DMS 273 treated with DMSO at 0.1 percent for 48 hours (cell line): ENCODE results near the gene RBM15B.

Experiments used
- DNase-seq: peaks from one replicate; lab custom pipeline; 2025; lab: John Stamatoyannopoulos, UW

Gene RBM15B

GRCh38 chr3:51391566-51392354, 675 bp downstream of the RBM15B start:
- no peak for DNase-seq

- no peak for DNase-seq
Measured at GRCh38 chr3:51392355-51393133, 1.5 kb downstream of the RBM15B start.

DNA sequence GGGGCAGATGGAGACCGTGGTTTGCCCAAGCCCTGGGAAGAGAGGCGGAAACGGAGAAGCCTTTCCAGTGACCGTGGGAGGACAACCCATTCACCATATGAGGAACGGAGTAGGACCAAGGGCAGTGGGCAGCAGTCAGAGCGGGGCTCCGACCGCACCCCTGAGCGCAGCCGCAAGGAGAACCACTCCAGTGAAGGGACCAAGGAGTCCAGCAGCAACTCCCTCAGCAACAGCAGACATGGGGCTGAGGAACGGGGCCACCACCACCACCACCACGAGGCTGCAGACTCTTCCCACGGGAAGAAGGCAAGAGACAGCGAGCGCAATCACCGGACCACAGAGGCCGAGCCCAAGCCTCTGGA, 2.0 kb downstream of the RBM15B start:
- DNase-seq: no peak

DNA sequence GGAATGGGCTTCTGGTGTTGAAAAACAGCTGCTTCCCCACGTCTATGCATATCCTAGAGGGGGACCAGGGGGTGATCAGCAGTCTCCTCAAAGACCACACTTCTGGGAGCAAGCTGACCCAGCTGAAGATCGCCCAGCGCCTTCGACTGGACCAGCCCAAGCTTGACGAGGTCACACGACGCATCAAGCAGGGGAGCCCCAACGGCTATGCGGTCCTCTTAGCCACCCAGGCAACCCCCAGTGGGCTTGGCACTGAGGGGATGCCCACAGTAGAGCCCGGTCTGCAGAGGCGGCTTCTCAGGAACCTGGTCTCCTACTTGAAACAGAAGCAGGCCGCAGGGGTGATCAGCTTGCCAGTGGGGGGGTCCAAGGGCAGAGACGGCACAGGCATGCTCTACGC, 2.5 kb downstream of the RBM15B start:
- no peak for DNase-seq

DNA sequence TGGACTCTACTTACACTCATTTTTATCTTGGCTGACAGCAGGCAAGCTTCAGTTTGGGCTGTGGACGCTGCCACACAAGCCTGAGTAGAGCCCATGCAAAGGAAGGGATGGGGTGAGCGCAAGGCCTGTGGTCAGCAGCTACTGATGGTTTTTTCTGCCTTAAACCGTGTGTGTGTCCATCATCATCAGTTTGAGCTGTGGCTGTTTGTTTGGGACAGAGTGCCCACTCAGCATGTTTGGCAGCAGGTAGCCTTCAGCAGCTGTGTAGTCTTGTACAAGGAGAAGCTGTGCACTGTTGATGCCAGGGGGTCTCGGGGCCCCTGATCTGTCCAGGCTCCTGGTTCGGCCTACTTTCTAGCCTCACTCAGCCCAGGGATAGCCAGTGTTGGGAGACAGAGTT, 3.5 kb downstream of the RBM15B start:
- no peak for DNase-seq

DNA sequence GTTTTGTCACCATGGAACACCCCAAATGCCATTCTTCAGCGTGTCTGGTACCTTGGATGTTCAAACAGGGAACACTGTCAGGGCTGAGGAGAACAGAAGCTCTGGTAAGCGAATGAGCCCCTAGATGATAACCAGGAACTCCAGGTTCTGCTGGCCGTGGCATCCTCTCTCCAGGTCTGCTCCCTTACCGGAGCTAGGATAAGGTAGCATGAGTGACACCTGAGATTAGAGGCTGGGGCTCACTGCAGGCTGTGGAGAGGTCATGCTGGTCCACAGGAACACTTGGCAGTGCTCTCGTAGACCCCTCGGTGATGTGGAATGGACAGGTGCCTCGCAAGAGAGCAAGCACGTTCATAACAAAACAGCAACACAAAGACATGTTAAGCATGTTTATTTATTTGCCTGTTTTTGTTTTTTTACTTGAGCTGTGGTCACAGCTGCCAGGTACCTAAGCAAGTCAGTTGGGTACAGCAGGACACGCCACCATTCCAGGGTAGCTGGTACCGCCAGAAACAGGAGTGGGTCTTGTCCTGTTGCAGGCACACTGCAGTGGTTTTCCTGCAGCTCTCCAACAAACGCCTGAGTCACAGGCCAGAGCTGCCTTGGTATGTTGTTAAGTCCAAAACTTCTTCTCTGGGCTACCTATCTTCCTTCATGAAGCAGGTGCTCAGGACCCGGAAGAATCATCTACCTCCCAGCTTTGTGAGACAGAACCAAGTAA, 4.6 kb downstream of the RBM15B start:
- no peak for DNase-seq

- no peak for DNase-seq
Measured at GRCh38 chr3:51396401-51396800, 5.3 kb downstream of the RBM15B start.

- DNase-seq: no peak
Measured at GRCh38 chr3:51397392-51397791, 6.3 kb downstream of the RBM15B start.

DNA sequence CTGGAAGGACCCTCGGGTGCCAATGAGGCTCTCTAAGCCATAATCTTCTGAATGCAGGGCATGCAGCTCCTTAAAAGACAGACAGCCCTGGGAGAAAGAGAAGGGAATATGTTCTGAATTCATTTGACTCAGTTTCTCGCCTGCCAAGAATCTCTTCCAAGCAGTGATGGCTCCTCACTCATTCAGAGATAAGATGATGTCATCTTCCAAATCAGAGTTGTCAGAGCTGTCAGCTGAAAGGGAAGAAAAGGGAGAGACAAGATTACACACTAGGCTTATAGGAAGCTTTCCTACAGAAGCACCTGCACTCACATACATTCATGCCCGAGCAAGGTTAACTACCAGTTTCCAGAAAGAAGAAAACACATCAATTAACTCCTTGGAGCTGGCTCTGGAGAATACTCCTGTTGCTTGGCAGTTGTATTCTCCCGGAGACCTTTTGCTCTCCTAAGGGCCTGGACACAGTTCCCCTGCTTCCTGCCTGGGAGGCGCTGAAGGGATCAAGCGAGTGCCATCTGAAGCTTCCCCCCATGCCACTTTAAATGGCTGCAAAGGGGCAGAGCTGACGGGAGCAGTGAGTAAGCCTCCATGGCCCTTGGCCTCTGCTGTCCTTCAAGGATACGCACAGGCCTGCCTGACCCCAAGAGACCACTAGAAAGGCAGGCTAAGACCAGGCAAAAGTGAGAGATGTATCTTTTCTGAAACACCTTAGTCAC, 7.7 kb downstream of the RBM15B start:
- no peak for DNase-seq

DNA sequence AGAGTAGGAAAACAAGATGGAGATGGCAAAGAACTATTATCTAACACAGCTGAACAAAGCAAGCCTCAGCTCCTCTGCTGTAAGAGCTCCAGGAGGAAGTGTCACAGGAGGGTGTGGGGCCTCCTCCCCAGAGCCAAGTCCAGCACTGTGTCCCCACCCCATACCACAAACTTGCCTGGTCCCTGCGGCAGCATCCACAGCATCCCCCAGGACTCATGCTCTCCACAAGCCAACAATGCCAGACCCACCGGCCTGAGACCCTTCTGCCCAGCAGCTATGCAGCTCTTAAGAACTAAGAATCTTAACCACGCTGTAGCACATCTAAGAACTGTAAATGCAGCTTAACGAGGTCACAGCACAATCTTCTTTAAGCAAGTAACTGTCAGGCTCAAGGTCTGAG, 9.1 kb downstream of the RBM15B start:
- no peak for DNase-seq

DNA sequence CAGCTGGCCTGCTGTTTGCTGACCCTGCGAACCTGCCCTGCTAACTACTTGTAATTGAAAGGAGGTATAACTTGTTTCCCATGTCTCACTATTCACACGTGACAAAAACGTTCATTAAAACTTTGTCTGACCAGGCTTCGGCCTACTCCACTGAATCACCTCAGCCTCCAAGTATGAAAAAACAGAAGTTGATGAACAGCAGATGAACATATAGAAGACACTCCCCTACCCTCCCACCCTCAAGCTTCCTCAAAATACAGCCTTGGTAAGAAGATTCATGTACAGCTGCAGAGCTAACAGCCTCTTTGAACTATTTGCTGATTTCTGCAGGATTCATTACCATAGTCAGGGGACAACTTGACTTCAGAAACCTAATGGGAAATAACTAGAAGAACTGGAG, 10.7 kb downstream of the RBM15B start:
- no peak for DNase-seq

- DNase-seq: no peak
Measured at GRCh38 chr3:51403675-51404074, 12.6 kb downstream of the RBM15B start.

DNA sequence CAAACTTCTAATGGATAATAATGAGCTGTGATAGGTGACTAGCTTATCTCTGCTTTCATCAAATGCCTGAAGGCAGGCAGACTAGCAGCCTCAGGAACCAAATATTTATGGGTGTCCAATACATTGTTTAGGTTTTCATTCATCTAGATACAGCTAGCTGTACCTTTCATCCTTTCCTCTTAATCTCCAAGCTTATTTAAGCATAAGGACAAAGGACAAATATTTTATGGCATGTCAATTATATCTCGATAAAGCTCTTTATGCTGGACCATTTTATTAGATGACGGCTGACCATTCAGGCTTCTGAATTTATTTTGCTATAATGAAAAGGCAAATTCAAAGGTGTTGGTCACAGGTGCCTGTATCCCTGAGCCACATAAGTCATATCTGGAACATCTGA, 16.9 kb downstream of the RBM15B start:
- DNase-seq: no peak

GRCh38 chr3:51408813-51409212, 17.7 kb downstream of the RBM15B start:
- no peak for DNase-seq

DNA sequence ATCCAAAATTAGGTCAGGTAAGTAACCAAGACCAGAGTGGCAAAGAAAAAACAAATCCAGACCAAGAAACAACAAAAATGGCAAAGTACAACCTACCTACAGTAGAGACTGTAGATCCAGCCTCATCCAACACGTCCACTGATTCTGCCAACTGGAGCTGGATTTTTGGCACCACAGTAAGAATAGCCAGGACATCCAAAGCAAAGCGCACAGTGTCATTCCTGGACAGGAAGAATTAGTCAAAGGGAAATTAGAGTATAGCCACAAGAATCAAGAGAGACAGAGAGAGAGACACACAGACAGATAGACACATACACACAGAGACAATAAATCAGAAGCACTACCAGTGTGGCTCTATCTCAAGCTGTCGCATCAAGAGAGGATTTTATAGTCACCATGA, 31.1 kb downstream of the RBM15B start:
- no peak for DNase-seq

DNA sequence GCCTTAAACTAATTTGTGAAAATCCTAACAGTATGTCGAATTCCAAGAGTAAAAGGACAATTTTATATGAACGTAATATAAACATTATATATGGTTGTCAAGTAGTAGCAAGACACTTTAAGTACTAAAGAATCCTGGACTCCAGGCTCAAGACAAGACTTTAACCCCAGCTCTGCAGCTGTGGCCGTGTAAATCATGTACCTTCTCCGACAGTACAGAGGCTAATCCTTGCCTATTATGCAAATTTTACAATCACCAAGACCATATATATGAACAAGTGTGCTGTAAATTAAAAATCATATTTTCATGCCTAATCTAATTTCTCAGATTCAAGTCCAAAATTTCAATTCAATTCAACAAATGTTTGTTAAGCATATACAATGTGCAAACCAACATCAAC, 35.8 kb downstream of the RBM15B start:
- DNase-seq: no peak

DNA sequence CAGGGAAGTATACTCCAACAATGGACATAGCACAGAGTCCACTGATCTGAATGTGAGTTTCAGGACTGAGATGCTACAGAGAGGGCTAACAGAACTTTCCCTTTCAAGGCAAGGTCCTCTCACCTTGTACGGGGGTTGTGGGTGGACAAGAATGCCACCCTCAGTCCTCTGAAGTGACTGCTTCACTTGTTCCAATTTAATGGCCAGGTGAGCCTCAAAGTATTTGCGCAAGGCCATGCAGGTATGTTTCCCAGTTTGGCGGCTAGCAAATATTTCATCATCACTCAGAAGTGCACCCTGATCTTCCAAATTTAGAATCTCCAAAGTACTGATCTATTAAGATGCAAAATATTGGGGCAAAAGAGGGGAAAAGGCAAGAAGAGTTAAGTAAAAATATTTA, 38.1 kb downstream of the RBM15B start:
- no peak for DNase-seq

DNA sequence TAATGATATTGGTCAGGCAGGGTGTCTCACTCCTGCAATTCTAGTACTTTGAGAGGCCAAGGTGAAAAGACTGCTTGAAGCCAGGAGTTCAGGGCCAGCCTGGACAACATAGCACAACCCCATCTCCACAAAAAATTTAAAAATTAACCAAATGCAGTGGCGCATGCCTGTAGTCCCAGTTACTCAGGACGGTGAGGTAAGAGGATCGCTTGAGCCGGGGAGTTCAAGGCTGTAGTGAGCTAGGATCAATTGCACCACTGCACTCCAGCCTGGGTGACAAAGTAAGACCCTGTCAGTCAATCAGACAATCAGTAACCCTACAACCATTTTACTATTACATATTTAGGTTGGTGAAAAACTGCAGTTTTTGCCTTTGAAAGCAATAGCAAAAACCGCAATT, 43.0 kb downstream of the RBM15B start:
- no peak for DNase-seq

GRCh38 chr3:51434746-51435327, 43.8 kb downstream of the RBM15B start:
- no peak for DNase-seq

DNA sequence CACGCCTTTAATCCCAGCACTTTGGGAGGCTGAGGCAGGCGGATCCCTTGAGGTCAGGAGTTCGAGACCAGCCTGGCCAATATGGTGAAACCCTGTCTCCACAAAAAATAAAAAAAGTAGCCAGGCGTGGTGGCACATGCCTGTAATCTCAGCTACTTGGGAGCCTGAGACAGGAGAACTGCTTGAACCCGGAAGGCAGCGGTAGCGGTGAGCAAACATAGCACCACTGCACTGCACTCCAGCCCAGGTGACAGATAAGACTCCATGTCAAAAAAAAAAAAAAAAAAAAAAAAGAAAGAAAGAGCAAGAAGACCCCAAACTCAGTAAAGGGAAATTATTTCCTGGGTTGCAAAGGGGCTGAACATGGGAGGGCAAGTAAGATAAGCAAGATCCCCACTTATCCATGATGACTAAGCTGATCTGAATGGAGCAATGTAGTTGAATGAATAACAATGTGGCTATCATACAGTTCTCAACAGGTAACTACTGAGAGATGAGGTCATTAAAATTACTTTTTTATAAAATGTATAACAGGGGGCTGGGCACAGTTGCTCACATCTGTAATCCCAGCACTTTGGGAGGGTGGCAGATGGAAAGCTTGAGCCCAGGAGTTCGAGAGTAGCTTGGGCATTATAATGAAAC, 46.0 kb downstream of the RBM15B start:
- no peak for DNase-seq

GRCh38 chr3:51441282-51442030, 50.4 kb downstream of the RBM15B start:
- DNase-seq: no peak
